IMR-90 (cell line): ENCODE measurements around the gene CDH22. TPM values are rescaled to one million over a fixed set of nuclear protein-coding genes. Genes with fewer than 3 reads are reported as not detected.

ENCODE experiments used
- ATAC-seq: fragments of 200-7000 bp; cut with Tn5 transposase; 2 replicates; pipeline ENCODE4 v1.9.1; 2020; ENCODE audit warnings: low read depth, mild to moderate bottlenecking, moderate library complexity
- BruUV-seq: library from RNA; stranded (reverse); fragments of 400-500 nt; replicated peaks from 2 replicates; lab custom pipeline; 2021; lab: Mats Ljungman, UMichigan
- CTCF ChIA-PET: fragments of 300-600 bp; formaldehyde crosslinking; extraction: SDS; loops from one replicate; lab custom pipeline; 2021; ENCODE audit warnings: antibody characterized with exemption; lab: Yijun Ruan, JAX
- POLR2A ChIA-PET: fragments of 300-600 bp; sonication (Branson Sonifier 250); formaldehyde crosslinking; loops from one replicate; lab custom pipeline; 2022; ENCODE audit warnings: antibody characterized with exemption; ENCODE audit not compliant: unreplicated experiment; lab: Charles Lee
- DNase-seq: peaks from one replicate; pipeline ENCODE4 v3.0.0; 2013
- H2AFZ ChIP-seq: replicated peaks from 2 replicates; pipeline ENCODE3; 2013; ENCODE audit warnings: low read length, mild to moderate bottlenecking; ENCODE audit not compliant: poor library complexity
- H2AK5ac ChIP-seq: 2 replicates; pipeline ENCODE4 v1.6.1; 2013; ENCODE audit warnings: low read depth, low read length, inconsistent platforms
- H2AK9ac ChIP-seq: replicated peaks from 2 replicates; pipeline ENCODE3; 2013; ENCODE audit warnings: mild to moderate bottlenecking, low read depth, low read length, moderate library complexity; ENCODE audit not compliant: poor library complexity
- H2BK120ac ChIP-seq: 2 replicates; pipeline ENCODE4 v1.6.1; 2013; ENCODE audit warnings: low read depth, low read length, inconsistent platforms
- H2BK15ac ChIP-seq: 3 replicates; pipeline ENCODE4 v1.6.1; 2013; ENCODE audit warnings: low read depth, low read length, inconsistent platforms
- H2BK20ac ChIP-seq: 2 replicates; pipeline ENCODE4 v1.6.1; 2013; ENCODE audit warnings: low read depth, mild to moderate bottlenecking, inconsistent platforms, low read length, moderate library complexity
- H2BK5ac ChIP-seq: 2 replicates; pipeline ENCODE4 v1.6.1; 2013; ENCODE audit warnings: mild to moderate bottlenecking, low read depth, low read length, inconsistent platforms; ENCODE audit not compliant: poor library complexity, severe bottlenecking
- H3K14ac ChIP-seq: replicated peaks from 2 replicates; pipeline ENCODE4 v1.6.1; 2013; ENCODE audit warnings: low read depth, low read length, inconsistent platforms
- H3K18ac ChIP-seq: 2 replicates; pipeline ENCODE4 v1.6.1; 2013; ENCODE audit warnings: low read depth, low read length, control low read depth
- H3K23ac ChIP-seq: 2 replicates; pipeline ENCODE4 v1.6.1; 2013; ENCODE audit warnings: low read depth, low read length, inconsistent platforms
- H3K27ac ChIP-seq: 2 replicates; pipeline ENCODE4 v1.5.1; 2013; ENCODE audit warnings: mild to moderate bottlenecking, control low read depth, low read length; ENCODE audit not compliant: insufficient read depth
- H3K27me3 ChIP-seq: 2 replicates; pipeline ENCODE4 v1.6.1; 2013; ENCODE audit warnings: low read length; ENCODE audit not compliant: control insufficient read depth, insufficient read depth
- H3K36me3 ChIP-seq: 2 replicates; pipeline ENCODE4 v1.6.1; 2013; ENCODE audit warnings: low read length, mixed read lengths; ENCODE audit not compliant: control insufficient read depth, insufficient read depth
- H3K4ac ChIP-seq: 2 replicates; pipeline ENCODE4 v1.6.1; 2013; ENCODE audit warnings: low read depth, low read length, inconsistent platforms
- H3K4me1 ChIP-seq: 2 replicates; pipeline ENCODE4 v1.6.1; 2013; ENCODE audit warnings: low read length, mixed read lengths; ENCODE audit not compliant: control insufficient read depth, insufficient read depth
- H3K4me2 ChIP-seq: 2 replicates; pipeline ENCODE4 v1.6.1; 2013; ENCODE audit warnings: low read depth, mild to moderate bottlenecking, control low read depth, low read length, moderate library complexity
- H3K4me3 ChIP-seq: 2 replicates; pipeline ENCODE4 v1.5.1; 2013; ENCODE audit warnings: low read depth, mild to moderate bottlenecking, control low read depth, low read length, moderate library complexity; ENCODE audit not compliant: insufficient read depth
- H3K56ac ChIP-seq: 2 replicates; pipeline ENCODE4 v1.6.1; 2013; ENCODE audit warnings: low read length, inconsistent platforms; ENCODE audit not compliant: insufficient read depth; ENCODE audit errors: extremely low read depth
- H3K79me1 ChIP-seq, 2 experiments: 2 replicates each; pipeline ENCODE4 v1.6.1; 2013; ENCODE audit warnings: low read length in 2 of 2, inconsistent platforms in 1 of 2, low read depth in 1 of 2
- H3K9ac ChIP-seq: 2 replicates; pipeline ENCODE4 v1.6.1; 2013; ENCODE audit warnings: low read depth, low read length, control low read depth
- H3K9me1 ChIP-seq: 2 replicates; pipeline ENCODE4 v1.6.1; 2013; ENCODE audit warnings: low read length, inconsistent platforms; ENCODE audit not compliant: insufficient read depth
- H3K9me3 ChIP-seq: 2 replicates; pipeline ENCODE4 v1.6.1; 2013; ENCODE audit warnings: low read length; ENCODE audit not compliant: control insufficient read depth, insufficient read depth
- H4K20me1 ChIP-seq: 2 replicates; pipeline ENCODE4 v1.6.1; 2013; ENCODE audit warnings: low read length, inconsistent platforms; ENCODE audit not compliant: insufficient read depth
- H4K5ac ChIP-seq: 2 replicates; pipeline ENCODE4 v1.6.1; 2013; ENCODE audit warnings: mild to moderate bottlenecking, low read depth, low read length, control low read depth
- H4K8ac ChIP-seq, 2 experiments: 2 replicates each; pipeline ENCODE4 v1.6.1; 2013; ENCODE audit warnings: low read depth in 2 of 2, low read length in 2 of 2, control low read depth in 1 of 2, inconsistent platforms in 1 of 2
- H4K91ac ChIP-seq: 2 replicates; pipeline ENCODE4 v1.6.1; 2013; ENCODE audit warnings: low read depth, low read length, inconsistent platforms; ENCODE audit not compliant: insufficient read depth
- BHLHE40 ChIP-seq: fragments of 150-350 bp; IDR thresholded peaks from 2 replicates; pipeline ENCODE4 v1.6.1; 2016; ENCODE audit warnings: mild to moderate bottlenecking, low read depth, low read length
- CEBPB ChIP-seq: IDR thresholded peaks from 2 replicates; pipeline ENCODE4 v1.6.1; 2012; ENCODE audit warnings: low read depth, low read length, improper control_type of control experiment
- CHD1 ChIP-seq: IDR thresholded peaks from 2 replicates; pipeline ENCODE4 v1.6.1; 2012; ENCODE audit warnings: low read depth, low read length, improper control_type of control experiment
- CTCF ChIP-seq: conservative IDR thresholded peaks from 2 replicates; pipeline ENCODE4 v1.5.1; 2012; ENCODE audit warnings: mild to moderate bottlenecking, low read depth, low read length, improper control_type of control experiment
- FOS ChIP-seq: fragments of 150-350 bp; IDR thresholded peaks from 2 replicates; pipeline ENCODE4 v1.6.1; 2016; ENCODE audit warnings: low read depth, low read length
- MAFK ChIP-seq: IDR thresholded peaks from 2 replicates; pipeline ENCODE4 v1.6.1; 2012; ENCODE audit warnings: low read depth, low read length, improper control_type of control experiment
- MAZ ChIP-seq: IDR thresholded peaks from 2 replicates; pipeline ENCODE4 v1.6.1; 2012; ENCODE audit warnings: low read depth, mild to moderate bottlenecking, low read length, improper control_type of control experiment, moderate library complexity, borderline replicate concordance
- MXI1 ChIP-seq: IDR thresholded peaks from 2 replicates; pipeline ENCODE4 v1.6.1; 2012; ENCODE audit warnings: low read depth, mild to moderate bottlenecking, low read length, moderate library complexity, borderline replicate concordance
- NFE2L2 ChIP-seq: fragments of 150-350 bp; IDR thresholded peaks from 2 replicates; pipeline ENCODE4 v1.6.1; 2016; ENCODE audit warnings: low read depth, mild to moderate bottlenecking, low read length
- POLR2A ChIP-seq: IDR thresholded peaks from 2 replicates; pipeline ENCODE4 v1.6.1; 2012; ENCODE audit warnings: mild to moderate bottlenecking, low read depth, low read length
- RAD21 ChIP-seq: IDR thresholded peaks from 2 replicates; pipeline ENCODE4 v1.6.1; 2012; ENCODE audit warnings: low read length, improper control_type of control experiment
- RCOR1 ChIP-seq: IDR thresholded peaks from 2 replicates; pipeline ENCODE4 v1.6.1; 2012; ENCODE audit warnings: mild to moderate bottlenecking, low read length, improper control_type of control experiment; ENCODE audit not compliant: insufficient replicate concordance
- RFX5 ChIP-seq: IDR thresholded peaks from 2 replicates; pipeline ENCODE4 v1.8.0; 2012; ENCODE audit warnings: low read depth, mild to moderate bottlenecking, low read length, moderate library complexity
- SMC3 ChIP-seq: fragments of 150-350 bp; IDR thresholded peaks from 2 replicates; pipeline ENCODE4 v1.6.1; 2016; ENCODE audit warnings: low read depth, mild to moderate bottlenecking, antibody characterized with exemption, low read length, moderate library complexity
- WGBS, 2 experiments: methylation state at CpG; one replicate each; pipeline versions ENCODE4 v1.1.5 to v1.1.7; 2013; ENCODE audit warnings: missing lambda C conversion rate in 2 of 2; ENCODE audit not compliant: insufficient read length in 1 of 2; ENCODE audit errors: extremely low coverage in 2 of 2; 5-methylcytosine and 5-hydroxymethylcytosine counted together
- dilution Hi-C: fragments of 300-500 bp; cut with HindIII; formaldehyde crosslinking; loops from one replicate; pipeline ENCODE4 v1.14.3; 2018; ENCODE audit warnings: low sequenced_read_pairs; ENCODE audit not compliant: unreplicated experiment
- in situ Hi-C: fragments of 300-500 bp; cut with MboI; formaldehyde crosslinking; loops from 3 replicates; pipeline ENCODE4 v1.14.3; 2019; ENCODE audit warnings: low sequenced_read_pairs, inconsistent platforms, mixed read lengths
- intact Hi-C: fragments of 100-400 bp; cut with micrococcal nuclease; formaldehyde crosslinking; loops from 2 replicates; pipeline ENCODE4 v1.10.0; 2022
- polyA plus RNA-seq, 3 experiments: library from polyadenylated mRNA; depleted of rRNA; stranded (reverse); fragments of >200 nt; gene quantifications; 2 replicates each; pipeline ENCODE4 v1.2.3, GENCODE V29; 2012; ENCODE audit warnings: low replicate concordance in 1 of 3
- total RNA-seq: library from RNA; depleted of rRNA; stranded (reverse); fragments of >200 nt; gene quantifications from 2 replicates; pipeline ENCODE4 v1.2.3, GENCODE V29; 2012
- TF ChIP-seq, protein P1 (sequence below): fragments of 150-350 bp; IDR thresholded peaks from 2 replicates; pipeline ENCODE4 v1.6.1; 2017; ENCODE audit warnings: mild to moderate bottlenecking, antibody characterized with exemption, low read length, low read depth
- TF ChIP-seq, protein P2 (sequence below): fragments of 150-350 bp; IDR thresholded peaks from 2 replicates; pipeline ENCODE4 v1.6.1; 2016; ENCODE audit warnings: low read depth, mild to moderate bottlenecking, low read length, moderate library complexity, borderline replicate concordance

Gene CDH22
- total and polyA plus RNA-seq, 2 of the 4 experiments (the other 2 are of a cell fraction): not detected

GRCh38 chr20:46142124-46142523 lies 166.2 kb downstream of the CDH22 start:
- no peak overlapping the region for H3K9ac ChIP-seq
- H2AK5ac ChIP-seq: no peak overlapping the region
- no peaks in the 10 kb centered on the region for H3K9me1 ChIP-seq
- no peaks in the 10 kb centered on the region for H3K9me3 ChIP-seq
- no peak overlapping the region for H3K18ac ChIP-seq
- H4K20me1 ChIP-seq: no peaks in the 10 kb centered on the region
- H2BK20ac ChIP-seq: no peak overlapping the region
- dilution Hi-C loops (no loop called here), intact Hi-C loops (no loop called here), in situ Hi-C loops (no loop called here)
- no peak overlapping the region for H2AK9ac ChIP-seq
- no peaks in the 10 kb centered on the region for H3K36me3 ChIP-seq
- H3K27ac ChIP-seq: no peak overlapping the region
- no peak overlapping the region for H4K91ac ChIP-seq
- H3K23ac ChIP-seq: no peak overlapping the region
- no peak overlapping the region for H4K8ac ChIP-seq
- H2BK15ac ChIP-seq: no peak overlapping the region
- TF ChIP-seq, protein P1, sequence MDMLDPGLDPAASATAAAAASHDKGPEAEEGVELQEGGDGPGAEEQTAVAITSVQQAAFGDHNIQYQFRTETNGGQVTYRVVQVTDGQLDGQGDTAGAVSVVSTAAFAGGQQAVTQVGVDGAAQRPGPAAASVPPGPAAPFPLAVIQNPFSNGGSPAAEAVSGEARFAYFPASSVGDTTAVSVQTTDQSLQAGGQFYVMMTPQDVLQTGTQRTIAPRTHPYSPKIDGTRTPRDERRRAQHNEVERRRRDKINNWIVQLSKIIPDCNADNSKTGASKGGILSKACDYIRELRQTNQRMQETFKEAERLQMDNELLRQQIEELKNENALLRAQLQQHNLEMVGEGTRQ: no peak
- TF ChIP-seq MAZ (no peak), CEBPB (no peak), POLR2A (no peak), FOS (no peak), RCOR1 (no peak), RAD21 (no peak), CHD1 (no peak), MXI1 (no peak), NFE2L2 (no peak), BHLHE40 (no peak), MAFK (no peak), SMC3 (no peak), RFX5 (no peak), CTCF (no peak)
- TF ChIP-seq, protein P2, sequence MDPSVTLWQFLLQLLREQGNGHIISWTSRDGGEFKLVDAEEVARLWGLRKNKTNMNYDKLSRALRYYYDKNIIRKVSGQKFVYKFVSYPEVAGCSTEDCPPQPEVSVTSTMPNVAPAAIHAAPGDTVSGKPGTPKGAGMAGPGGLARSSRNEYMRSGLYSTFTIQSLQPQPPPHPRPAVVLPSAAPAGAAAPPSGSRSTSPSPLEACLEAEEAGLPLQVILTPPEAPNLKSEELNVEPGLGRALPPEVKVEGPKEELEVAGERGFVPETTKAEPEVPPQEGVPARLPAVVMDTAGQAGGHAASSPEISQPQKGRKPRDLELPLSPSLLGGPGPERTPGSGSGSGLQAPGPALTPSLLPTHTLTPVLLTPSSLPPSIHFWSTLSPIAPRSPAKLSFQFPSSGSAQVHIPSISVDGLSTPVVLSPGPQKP: no peak
- H3K56ac ChIP-seq: no peak overlapping the region
- no peak overlapping the region for H3K4me2 ChIP-seq
- H2BK120ac ChIP-seq: no peak overlapping the region
- no peak overlapping the region for H3K4ac ChIP-seq
- POLR2A ChIA-PET: no interaction called here
- no peaks in the 10 kb centered on the region for H3K4me1 ChIP-seq
- CTCF ChIA-PET: interaction anchor here (0.6 to 0.7 kb wide), 2 partner anchors 296 to 825 kb away, joined by 6 read pairs; no protein-coding TSS in a partner anchor
- H3K27me3 ChIP-seq: peaks cover 42% of the 10 kb centered on the region
- ATAC-seq (no peak), DNase-seq (no peak)
- H2AFZ ChIP-seq: no peak overlapping the region
- no peak overlapping the region for H4K5ac ChIP-seq
- no peak overlapping the region for H3K14ac ChIP-seq
- no peak overlapping the region for H3K4me3 ChIP-seq
- H2BK5ac ChIP-seq: no peak overlapping the region
- BruUV-seq: no TSS peak
- 0% methylated on average over 1 of the region's 5 CpGs; no CpG with 5 or more reads in 1 of the 2 experiments for WGBS, 2 experiments
- no peaks in the 10 kb centered on the region for H3K79me1 ChIP-seq
